Fibroblast of skin of right quadriceps (primary cell): ENCODE results near the gene DNAJB2.
"Not testable (repeated sequence)": the region's sequence is repeated elsewhere in the genome, so short reads cannot be mapped to it uniquely, and the experiment has no call there.

Experiments
- DNase-seq: peaks from one replicate; pipeline ENCODE4 v3.0.0-alpha.2; 2013

Gene DNAJB2

GRCh38 chr2:219286436-219287115 is 7.4 kb downstream of the DNAJB2 start:
- no peak for DNase-seq

DNA sequence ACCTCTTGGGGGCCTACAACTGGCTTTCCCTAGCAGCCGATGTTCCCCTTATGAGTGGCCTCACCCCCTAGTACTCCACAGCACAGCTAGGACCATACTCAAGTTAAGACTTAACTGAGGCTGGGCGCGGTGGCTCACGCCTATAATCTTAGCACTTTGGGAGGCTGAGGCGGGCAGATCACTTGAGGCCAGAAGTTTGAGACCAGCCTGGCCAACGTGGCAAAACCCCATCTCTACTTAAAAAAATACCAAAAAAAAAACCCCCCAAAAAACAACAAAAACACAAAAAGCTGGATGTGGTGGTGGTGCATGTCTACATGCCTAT is 7.9 kb downstream of the DNAJB2 start:
- DNase-seq, result not testable (repeated sequence)

DNA sequence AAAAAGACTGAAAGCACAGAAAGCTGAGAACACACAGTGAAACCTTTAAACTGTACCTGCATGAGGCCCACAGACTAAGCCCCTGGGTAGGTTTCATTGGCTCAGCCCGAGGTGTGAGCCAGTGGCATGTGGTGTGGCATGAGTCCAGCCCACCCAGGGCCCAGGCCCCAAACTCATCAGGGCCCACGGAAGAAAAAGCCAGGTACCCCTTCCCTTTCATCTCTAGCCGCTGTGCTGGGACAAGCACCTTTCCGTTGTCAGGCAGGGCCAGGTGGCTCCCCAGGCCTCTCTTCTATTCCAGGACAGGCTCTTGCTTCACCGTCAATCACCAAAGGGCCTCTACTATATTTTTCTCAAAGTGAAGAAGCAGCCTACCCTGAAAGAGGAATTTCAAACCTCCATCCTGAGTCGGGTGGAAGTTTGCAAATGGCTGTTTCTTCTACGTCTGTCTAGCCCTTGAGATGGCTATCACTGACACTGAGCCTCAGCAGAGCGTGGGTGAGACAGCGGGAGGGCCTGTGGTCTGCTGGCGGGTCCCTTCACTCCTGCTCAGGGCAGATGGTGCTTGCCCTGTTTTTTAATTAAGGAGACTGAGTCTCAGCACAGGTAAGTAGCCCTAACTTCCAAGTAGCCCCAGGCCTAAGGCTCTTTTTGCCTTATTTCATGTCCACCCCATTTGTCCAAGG is 8.6 kb downstream of the DNAJB2 start:
- no peak for DNase-seq

GRCh38 chr2:219289195-219289536 is 10.0 kb downstream of the DNAJB2 start:
- no peak for DNase-seq

DNA sequence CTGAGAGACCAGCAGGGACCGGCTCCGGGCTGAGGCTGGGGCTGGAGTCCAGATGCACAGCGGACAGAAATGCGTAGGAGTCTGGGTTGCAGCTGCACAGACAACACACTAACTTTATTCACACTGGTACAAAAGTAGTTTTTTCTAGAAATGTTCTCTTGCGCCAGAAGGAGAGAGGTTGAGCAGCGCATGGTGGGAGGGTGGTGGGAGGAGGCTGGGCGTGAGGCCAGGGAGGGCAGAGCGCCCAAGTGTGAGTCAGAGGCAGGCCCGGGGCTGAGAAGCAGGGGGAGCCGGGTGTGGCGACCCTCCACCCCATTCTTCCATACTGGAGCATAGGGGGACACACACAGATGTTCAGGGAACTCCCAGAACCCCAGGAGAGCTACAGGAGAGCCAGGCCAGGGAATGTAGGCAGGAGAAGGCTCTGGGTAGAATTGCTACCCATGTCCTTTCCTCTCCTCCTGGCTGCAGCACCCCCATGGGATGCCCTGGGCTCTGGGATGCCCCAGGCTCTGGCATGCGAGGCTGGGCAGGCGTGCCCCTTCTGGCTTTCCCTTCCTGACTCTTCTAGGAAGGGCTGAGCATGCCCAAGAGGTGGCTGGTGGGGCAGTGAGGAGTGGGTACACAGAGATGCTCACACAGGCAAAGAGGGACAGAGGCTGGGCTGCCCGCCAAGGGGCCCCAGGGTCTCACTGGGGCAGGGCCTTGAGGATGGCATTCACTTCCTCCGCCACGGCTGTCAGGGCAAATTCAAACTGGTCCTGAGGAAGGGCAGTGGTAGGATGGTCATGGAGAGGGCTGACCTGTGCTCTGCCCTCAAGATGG is 10.6 kb downstream of the DNAJB2 start:
- peak; percentile 85 for DNase-seq

GRCh38 chr2:219290381-219291171 is 11.4 kb downstream of the DNAJB2 start:
- no peak for DNase-seq

DNA sequence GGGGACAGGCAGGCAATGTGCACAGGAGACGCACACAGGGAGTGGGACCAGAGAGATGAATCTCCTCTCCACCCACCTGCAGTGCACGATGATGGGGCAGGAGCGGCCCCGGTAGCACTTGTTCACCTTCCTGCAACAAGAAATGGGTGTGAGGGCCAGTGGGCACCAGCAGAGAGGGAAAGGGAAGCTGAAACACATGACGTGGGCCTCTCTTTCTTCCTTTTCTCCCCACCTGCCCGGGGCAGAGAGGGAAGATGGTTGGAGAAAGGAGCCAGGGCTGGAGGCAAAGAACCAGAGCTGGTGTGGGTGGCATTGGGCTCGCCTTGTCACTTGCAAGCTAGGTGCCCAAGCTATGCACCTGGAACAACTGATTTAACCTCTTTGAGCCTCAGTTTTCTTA is 12.2 kb downstream of the DNAJB2 start:
- no peak for DNase-seq

DNA sequence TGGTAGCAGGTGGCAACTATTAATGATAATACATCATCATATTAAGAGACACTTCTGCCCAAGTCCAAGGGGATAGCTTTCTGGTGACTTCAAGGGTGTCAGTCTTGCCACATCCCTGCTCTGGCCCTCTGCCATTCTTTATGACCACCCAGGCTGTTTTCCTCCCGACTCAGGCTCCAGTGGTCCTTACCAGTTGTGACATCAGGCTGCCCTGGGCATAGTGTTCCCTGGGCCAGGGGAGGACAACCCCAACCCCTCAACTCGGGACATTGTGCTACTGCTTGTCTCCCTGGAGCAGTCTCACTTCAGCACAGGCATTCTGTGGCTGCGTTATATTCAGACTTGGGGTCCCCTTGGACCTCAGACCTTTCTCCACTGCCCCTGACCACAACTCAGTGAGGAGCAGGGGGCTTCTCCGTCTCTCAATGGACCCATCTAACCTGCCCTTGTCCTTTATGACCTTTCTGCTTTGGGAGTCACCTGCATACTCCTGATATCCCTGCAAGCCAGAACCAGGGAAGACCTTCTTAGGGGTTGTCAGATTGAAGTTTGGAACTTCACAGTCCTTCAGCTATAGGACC is 12.8 kb downstream of the DNAJB2 start:
- no peak for DNase-seq

DNA sequence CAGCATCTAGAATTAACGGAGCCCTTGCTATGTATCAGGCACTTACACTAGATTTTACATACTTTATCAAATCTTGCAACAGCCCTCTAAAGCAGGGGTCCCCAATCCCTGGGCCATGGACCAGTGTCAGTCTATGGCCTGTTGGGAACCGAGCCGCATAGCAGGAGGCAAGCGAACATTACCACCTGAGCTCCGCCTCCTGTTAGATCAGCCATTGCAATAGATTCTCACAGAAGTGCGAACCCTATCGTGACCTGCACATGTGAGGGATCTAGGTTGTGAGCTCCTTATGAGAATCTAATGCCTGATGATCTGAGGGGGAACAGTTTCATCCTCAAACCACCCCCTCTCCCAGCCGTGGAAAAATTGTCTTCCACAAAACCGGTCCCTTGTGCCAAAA is 13.4 kb downstream of the DNAJB2 start:
- no peak for DNase-seq

DNA sequence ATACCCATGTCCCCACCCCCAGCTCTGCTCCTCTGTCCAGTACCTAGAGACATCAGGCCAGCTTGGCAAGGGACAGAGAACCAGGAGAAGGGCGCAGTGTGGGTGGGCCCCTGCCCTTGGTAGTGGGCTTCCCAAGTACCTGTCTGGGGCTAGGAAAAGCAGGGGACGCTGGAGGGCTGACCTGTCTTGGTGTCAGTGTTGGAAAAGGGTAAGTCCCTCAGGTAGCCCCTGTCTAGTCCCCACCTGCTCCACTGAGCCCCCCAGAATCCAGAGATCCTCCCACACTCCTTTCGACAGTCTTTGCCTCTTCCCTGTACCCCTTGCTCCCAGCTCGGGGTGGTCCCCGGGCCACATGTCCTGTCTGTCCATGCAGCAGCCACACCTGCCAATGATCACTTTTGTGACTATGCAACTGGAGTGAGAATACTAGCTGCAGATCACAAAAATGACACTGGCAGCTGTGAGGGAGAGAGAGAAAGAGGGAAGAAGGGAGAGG is 14.6 kb downstream of the DNAJB2 start:
- no peak for DNase-seq

DNA sequence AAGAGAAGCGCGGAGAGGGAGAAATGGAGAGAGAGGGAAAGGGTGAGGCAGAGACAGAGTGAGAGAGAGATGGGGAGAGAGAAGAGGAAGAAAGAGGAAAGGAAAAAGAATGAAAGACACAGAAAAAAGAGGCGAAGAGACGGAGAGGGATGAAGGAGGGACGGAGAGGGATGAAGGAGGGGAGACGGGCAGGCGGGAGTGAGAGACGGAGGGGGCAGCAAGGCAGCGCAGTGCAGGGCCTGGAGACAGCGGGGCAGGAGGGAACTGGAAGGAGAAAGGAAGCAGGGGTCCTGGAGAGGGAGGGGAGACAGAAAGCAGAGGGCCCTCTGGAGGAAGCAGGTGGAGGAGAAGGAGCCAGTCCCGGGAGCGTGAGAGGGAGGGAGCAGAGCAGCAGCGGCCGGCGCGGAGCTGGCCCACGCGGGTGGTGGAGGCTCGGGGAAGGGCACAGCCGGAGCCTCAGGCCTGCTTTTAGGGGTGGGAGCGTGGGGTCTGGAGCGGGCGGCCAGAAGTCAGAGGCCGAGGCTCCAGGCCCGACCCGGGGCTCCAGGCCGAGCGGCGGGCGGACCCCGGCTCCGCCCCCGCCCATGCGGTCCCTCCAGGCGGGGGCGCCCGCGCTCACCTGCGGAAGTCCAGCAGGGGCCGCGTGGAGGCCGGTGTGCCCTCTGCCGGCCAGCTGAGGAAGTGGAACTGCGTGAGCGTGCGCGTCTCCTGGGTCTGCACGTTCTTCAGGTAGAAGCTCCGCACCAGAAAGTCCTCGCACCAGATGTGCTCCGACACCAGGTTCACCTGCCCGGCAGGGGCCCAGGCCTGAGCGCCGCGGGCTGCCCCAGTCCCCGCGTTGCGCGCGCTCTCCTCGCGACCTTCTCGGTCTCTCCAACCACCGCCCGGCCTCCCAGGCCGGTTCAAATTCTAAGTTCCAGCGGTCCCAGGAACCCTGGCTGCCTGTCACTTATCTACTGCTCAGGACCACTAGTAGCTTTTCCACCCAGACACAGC is 15.5 kb downstream of the DNAJB2 start:
- peak; percentile 70 for DNase-seq

DNA sequence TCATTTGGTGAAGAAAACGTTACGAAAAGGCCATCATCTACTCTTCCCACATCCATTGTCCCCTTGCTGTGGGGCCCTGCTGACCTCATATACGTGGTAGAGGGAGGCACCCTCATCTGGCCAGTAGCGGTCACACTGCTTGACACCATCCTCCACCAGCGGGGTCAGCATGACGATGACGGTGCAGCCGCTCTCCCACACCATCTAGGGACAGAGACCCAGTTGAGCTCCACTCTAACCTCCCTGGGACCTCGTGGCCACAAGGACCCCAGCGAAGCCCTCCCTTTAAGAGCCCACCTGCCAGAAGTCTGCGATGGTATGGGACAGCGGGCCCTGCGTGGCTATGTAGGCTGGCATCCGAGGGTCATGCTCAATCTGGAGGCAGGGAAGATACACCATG is 17.0 kb downstream of the DNAJB2 start:
- DNase-seq, result no peak

GRCh38 chr2:219296631-219297391 is 17.6 kb downstream of the DNAJB2 start:
- no peak for DNase-seq

- no peak for DNase-seq
Observed at GRCh38 chr2:219297766-219298456, 18.7 kb downstream of the DNAJB2 start.

DNA sequence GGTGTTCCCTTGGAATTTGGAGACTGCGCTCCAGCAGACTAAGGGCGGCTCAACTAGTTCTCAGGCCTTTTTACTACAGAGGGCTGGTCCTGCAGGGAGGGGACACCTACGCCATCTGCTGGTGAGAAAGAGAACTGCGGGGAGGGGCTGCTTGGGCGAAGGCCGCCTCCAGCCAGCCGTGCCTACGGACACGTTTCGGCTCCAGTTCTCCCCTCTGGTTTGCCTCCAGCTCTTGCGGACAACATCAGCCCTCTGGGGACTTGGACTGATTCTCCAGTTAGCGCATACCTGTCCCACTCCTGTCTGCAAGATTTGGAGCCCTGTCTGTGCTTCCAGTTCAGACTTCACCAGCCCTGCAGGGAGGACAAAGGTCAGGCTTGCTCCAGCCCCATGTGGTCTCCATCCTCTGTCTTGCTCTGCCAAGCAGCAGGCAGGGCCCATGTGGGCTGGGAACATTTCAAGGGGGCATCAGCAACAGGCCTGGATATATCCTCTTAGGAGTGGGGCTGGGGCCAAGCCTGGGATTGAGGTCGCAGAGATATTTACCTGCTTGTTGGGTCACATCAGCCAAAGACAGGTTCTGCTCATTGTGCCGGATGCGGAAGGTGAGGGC is 19.7 kb downstream of the DNAJB2 start:
- DNase-seq, result peak; percentile 67

DNA sequence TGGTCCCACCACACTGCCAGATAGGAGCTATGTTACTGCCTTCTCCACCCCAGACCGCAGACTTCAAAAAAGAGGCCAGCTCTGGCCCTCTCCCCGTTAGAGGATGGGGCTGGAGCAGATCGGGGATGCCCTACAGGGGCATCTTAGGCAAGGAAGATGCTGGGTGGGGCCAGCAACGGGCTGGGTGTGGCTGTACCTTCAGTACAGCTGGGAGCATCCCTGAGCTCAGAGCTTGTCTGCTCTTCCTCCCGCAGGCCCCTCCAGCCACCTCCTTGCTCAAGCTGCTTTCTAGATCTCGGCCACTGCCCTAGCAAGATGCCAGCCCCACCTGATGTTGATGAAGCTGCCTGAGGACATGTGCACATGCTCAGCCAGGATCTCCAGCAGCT is 20.2 kb downstream of the DNAJB2 start:
- DNase-seq, result no peak

- DNase-seq, result no peak
Observed at GRCh38 chr2:219300022-219300421, 20.9 kb downstream of the DNAJB2 start.

GRCh38 chr2:219302412-219302968 is 23.3 kb downstream of the DNAJB2 start:
- DNase-seq, result no peak

GRCh38 chr2:219304223-219304622 is 25.1 kb downstream of the DNAJB2 start:
- DNase-seq, result no peak
